ENCODE measurements around the gene CDC5L.

Gene CDC5L

GRCh38 chr6:44476849-44477248 is 89.3 kb downstream of the CDC5L start:
- DNase-seq = no peak

GRCh38 chr6:44477293-44477894 is 89.9 kb downstream of the CDC5L start:
- no peak for DNase-seq

DNA sequence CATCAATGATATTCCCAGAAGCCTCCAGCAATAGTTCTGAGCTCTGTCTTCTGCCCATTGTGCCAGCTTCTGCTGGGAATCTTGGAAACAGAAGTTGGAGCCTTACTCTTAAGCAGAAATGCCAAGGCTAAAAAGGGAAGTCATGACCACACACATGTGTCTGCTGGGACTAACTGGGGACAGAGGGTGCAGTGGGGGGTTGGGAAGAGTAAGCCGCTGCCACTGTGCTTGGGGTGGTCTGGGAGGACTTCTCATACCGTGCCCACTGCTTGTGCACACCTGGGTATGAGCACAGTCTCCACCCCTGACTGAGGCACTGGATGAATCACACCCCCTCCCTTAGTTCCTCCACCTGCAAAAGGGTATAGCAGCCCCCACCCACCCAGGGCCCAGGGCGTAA is 90.7 kb downstream of the CDC5L start:
- DNase-seq = no peak

GRCh38 chr6:44478591-44479254 is 91.2 kb downstream of the CDC5L start:
- DNase-seq = no peak

- no peak for DNase-seq
These were observed 92.6 kb downstream of the CDC5L start for GRCh38 chr6:44480097-44480541.

- no peak for DNase-seq
These were observed 93.5 kb downstream of the CDC5L start for GRCh38 chr6:44481056-44481455.

DNA sequence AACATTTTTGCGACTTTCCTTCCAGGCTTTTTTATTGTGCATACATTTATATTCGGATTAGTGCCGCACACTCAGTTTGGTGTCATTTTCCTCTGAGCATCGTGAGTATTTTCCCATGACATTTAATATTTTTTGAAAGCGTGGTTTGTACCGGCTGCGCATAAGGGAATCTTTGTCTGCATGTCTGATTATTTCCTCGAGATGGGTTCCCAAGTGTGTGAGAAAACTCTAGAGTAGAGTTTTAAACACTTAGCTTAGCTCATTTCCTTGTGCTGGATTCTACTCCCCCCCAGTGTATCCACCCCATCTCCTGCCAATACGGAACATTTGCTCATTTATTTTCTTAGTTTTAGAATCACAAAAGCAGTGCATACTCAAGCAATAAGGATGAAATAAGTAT is 94.3 kb downstream of the CDC5L start:
- no peak for DNase-seq

DNA sequence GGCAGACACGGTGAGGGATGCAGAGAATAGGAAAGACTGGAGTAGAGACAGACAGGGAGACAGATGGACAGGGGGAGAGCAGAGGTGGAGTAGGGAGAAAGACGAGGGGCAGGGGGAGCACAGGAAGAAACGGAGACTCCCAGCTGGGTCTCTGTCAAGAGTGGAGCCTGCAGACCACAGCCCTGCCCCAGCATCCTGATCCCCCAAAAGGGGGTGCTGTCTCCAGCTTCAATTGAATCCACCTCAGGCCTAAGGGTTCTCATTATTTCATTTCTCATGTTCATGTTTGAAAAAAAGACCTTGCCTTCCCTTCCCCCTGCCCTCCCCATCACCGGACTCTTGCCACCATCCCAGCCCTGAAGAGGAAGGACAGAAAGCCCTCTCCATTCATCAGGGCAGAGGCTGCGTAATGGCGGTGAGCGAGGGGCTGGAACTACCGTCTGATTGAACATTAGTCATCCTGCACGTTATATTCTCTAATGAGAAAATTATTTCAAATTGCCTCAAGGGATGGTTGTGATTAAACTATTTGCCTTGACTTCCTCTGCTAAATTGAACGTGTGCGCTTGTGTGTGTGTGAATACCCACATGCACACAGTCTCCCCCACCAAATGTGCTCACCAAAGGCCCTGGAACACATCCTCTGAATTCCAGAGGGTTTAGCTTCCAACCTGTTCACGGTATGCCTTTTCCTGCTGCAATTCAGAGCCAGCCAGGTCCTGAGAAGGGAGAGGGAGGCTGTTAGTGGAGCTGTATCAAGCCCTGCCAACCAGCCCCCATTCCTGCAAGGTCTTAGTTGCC is 98.3 kb downstream of the CDC5L start:
- no peak for DNase-seq

DNA sequence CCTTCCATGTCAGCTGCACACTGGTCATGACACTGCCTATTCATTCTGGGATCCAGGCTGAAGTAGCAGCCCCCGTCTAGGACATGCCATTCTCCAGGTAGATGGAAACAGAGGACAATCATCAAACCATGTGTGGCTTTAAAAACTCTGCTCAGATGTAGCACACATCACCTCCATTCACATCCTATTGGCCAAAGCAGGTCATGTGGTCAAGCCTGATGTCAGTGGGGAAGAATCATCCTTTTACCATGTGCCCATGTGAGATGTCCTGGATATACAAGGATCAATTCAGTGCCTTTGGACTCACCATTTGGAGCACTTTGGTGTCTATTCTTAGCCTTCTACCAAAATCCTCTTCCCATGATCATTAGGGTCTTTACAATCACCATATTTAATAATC is 99.5 kb downstream of the CDC5L start:
- DNase-seq = no peak

DNA sequence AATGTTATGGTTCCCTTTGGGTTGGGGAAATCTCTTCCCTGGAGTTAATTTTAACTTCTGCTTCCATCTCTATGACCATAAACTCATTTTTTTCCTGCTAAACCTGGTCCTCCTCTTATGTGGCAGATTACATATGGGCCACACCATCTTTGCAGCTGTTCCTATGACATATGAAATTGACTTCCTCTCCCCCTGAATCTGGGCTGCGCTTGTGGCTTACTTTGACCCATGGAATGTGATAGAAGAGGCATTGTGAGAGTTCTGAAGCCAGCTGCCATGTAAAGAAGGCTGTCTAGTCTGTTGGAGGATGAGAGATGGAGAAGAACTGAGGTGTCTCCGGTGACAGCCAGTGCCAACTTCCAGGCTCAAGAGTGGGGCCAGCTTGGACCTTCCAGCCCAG is 100.1 kb downstream of the CDC5L start:
- DNase-seq = no peak

- peak; percentile 96 for DNase-seq
These were observed 102.6 kb downstream of the CDC5L start for GRCh38 chr6:44489910-44490604.

DNA sequence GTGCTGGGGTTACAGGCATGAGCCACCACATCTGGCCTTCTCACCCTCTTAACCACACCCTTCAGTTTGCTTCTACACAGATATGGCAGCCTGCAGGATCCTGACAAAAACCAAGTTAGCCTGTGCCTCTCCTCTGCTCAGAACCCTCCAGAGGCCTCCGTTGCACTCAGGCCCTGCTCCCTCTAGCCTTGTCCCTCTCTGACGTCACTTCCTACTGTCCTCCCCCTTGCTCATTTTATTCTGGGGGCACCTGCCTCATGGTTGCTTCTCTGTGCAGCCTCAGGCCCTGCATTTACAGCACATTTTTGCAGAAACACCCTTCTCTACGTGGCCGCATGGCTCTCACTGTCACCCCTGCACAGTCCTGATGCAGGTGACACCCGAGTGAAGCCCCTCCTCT is 105.6 kb downstream of the CDC5L start:
- DNase-seq = no peak

DNA sequence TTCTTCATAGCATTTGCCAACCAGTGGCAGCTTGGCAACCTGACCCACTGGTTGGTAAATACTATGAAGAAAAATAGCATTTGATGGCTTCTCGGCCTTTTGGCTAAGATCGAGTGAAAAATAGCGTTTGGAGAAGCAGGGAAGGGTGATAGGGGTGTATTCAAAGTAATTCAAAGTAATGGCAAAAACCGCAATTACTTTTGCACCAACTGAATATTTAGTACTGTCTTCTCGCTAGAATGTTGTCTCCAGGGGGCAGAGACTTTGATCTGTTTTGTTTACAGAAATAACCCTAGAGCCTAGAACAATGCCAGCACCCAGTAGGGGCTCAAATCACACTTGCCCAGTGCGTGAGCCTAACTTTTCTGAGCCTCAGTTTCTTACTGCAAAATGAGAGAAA is 106.1 kb downstream of the CDC5L start:
- no peak for DNase-seq

DNA sequence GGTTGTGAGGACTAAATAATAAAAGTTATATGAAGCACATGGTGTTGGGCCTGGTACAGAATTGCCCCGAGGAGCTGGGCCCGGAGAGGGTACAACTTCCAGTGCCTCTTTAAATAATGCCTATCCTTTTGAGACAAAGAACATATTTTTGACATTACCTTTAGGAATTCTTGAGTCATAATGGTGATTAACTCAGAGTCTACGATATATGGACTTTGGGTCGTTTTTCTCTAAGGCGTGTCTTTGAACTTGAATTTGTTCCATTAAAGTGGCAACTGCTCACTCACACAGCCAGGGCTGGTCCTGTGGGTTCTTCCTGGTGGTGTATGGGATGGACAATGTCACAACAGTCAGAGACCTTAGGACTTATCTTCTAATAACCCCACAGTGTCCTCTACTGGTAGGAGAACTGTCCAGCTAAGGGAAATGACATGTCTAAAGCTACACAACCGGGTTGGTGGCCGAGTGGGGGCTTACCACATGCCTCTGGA is 106.5 kb downstream of the CDC5L start:
- DNase-seq = peak; percentile 83

DNA sequence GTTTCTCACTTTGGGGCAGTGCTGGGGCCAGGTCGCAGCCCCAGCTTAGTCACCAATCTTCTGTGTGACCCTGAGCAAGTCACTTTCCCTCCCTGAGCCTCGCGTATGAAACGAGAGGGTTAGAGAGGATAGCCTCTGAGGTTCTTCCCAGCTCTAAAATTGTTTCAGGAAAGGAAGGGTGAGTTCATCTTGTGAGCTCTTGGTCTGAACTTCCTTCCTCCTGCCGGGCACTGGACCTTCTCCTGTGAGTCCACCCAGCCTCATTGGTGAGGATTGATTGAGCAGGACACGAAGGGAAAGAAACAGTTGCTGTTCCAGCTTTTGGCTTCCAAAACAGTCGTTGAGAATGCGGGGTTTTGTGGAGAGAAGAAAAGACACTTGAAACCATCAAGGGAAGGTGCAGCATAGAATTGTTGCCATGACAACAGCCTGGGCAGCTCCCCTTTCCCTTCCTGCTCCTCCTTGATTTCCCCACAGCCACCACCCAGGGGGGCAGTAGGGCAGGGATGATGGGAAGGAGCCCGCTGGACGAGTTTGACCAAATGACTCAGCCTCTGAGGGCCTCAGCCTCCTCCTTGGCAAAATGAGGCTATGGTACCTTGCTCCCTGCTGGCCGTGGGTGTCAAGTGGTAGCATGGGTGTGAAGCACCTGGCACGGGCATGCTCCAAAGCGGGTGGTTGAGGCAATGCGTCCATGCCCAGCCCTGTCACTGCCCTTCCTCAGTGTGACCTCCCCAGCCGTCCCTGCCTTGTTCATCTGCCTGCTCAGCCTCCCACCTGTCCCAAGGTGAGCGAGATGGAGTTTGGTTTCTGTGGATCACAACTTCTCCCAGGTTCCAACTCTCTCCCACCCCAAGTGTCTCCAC is 107.8 kb downstream of the CDC5L start:
- no peak for DNase-seq

GRCh38 chr6:44496665-44497369 is 109.3 kb downstream of the CDC5L start:
- DNase-seq = no peak

DNA sequence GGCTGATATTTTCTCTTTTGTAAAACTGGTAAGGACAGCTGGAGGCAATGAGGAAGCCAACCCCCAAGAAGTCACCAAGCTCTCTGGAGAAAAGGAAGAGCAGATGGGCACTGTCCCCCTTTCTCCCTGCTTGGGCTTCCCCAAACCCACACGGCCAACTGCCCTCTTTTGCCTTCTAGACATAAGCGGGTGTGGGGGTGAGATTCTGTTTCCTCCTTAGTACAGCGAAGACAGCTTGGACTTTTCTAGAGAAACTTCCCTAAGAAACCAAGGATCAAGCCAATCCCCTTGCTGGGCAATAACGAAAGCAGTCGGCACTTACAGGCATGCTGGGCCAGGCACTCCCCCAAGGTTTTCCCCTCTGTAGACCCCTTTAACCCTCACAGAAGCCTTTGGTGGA is 110.3 kb downstream of the CDC5L start:
- DNase-seq = no peak

GRCh38 chr6:44498436-44498835 is 110.9 kb downstream of the CDC5L start:
- DNase-seq = no peak

DNA sequence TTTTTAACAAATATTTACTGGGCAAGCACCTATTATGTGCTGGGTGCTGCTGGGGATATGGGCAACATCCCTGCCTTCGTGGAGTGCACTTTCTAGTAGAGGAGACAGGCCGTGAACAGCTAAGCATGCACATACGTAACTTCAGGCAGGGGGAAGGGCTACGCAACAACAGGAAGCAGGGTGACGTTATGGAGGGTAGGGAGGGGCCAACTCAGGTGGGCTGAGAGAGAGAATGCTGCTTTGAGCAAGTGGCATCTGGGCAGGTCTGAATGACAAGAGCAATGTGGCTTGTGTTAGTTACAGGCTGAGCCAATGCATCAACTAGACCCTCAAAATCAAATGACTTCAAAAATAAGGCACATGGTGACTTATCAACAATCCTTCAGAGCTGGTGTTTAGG is 112.1 kb downstream of the CDC5L start:
- no peak for DNase-seq

All from HCEC 1CT (cell line).